NOMO-1 treated with DMSO at 0.1 percent for 48 hours (cell line): ENCODE data around the gene HBQ1.
A peak's percentile ranks its signal among the peaks of the same experiment; 100 is the strongest.
"Not testable (repeated sequence)": the region's sequence is repeated elsewhere in the genome, so short reads cannot be mapped to it uniquely, and the experiment has no call there.

Source experiments
- DNase-seq: peaks from one replicate; lab custom pipeline; 2025; ENCODE audit not compliant: unreplicated experiment; lab: John Stamatoyannopoulos, UW

Gene HBQ1

DNA sequence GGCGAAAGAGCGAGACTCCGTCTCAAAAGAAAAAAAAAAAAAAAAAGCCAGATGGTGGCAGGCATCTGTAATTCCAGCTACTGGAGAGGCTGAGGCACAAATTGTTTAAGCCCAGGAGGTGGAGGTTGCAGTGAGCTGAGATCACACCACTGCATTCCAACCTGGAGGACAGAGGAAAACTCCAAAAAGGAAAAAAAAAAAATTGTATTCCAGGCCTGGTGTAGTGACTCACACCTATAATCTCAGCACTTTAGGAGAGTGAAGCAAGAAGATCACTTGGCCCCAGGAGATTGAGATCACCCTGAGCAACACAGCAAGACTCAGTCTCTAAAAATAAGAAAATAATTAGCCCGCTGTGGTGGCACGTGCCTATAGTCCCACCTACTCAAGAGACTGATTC lies 20.1 kb downstream of the HBQ1 start:
- DNase-seq, result no peak

GRCh38 chr16:203246-203645 lies 23.0 kb downstream of the HBQ1 start:
- DNase-seq, result no peak

- DNase-seq, result not testable (repeated sequence)
Observed at GRCh38 chr16:204046-204445, 23.8 kb downstream of the HBQ1 start.

DNA sequence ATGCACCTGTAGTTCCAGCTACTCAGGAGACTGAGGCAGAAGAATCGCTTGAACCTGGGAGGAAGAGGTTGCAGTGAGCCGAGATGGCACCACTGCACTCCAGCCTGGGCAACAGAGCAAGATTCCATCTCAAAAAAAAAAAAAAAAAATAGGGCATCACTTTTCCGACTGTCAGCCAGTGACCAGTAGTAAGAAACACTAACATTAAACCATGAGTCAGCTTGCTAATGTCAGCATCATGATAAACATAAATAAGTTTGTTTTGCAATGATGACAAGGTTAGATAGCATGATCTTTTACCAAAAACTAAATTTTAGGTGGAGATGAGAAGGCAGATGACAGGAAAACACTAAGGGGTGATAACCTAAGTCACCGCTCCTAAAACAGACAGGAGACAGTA lies 29.1 kb downstream of the HBQ1 start:
- DNase-seq, result not testable (repeated sequence)

GRCh38 chr16:211631-212180 lies 31.4 kb downstream of the HBQ1 start:
- DNase-seq, result not testable (repeated sequence)

GRCh38 chr16:212999-213398 lies 32.7 kb downstream of the HBQ1 start:
- DNase-seq, result no peak

- DNase-seq, result no peak
Observed at GRCh38 chr16:220021-220420, 39.8 kb downstream of the HBQ1 start.

DNA sequence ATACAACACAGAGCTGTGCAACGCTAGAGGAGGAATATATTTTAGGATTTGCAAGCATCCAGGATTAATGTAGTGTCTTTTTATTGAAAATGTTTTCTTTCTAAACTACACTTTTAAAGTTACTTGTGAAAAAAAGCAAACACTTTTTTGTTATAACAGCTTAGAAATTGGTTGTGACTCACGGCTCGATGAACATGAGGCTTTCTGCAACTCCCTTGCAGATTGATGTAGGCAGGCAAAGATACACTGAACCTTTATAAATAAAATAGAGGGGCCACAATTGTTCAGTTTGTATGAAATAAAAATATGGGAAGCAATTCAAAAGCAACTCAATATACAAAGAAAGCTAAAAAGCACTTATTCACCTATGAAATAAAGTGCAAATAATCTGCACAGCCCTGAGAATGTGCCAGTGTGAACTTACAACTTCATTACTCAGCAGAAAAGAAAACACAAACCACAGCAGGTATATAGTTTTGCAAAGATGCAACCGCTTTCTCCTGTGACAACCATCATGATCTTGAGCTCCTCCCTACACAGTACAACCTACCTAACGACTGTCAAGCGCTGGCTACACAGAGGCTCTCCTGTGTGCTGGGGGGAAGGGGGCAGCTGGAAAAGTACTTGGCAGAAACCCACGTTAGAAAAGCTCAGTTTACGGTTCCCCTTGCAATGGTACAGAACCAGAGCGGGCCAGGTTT lies 48.0 kb downstream of the HBQ1 start:
- peak; percentile 16 for DNase-seq

- DNase-seq, result peak; percentile 62
Observed at GRCh38 chr16:228852-229730, 48.8 kb downstream of the HBQ1 start, which contains the start of gene LUC7L. TSS of gene LUC7L (minus strand) at chr16:229449. CDS start at chr16:229339, 110 bp downstream.

GRCh38 chr16:229731-230281 lies 49.5 kb downstream of the HBQ1 start:
- DNase-seq, result no peak

- not testable (repeated sequence) for DNase-seq
Observed at GRCh38 chr16:230351-230750, 50.1 kb downstream of the HBQ1 start.
